GM19193 (cell line): ENCODE data around the gene MOG.
A peak's percentile ranks its signal among the peaks of the same experiment; 100 is the strongest.

ENCODE experiments used
- POLR2A ChIP-seq: IDR thresholded peaks from 4 replicates; pipeline ENCODE4 v1.6.1; 2011; ENCODE audit not compliant: insufficient read depth, insufficient read length; ENCODE audit errors: extremely low read depth

MOG gene

GRCh38 chr6:29631209-29631810, 25.6 kb upstream of the MOG start:
- TF ChIP-seq POLR2A = no peak

GRCh38 chr6:29631860-29632731, 24.8 kb upstream of the MOG start:
- TF ChIP-seq POLR2A = no peak

GRCh38 chr6:29632789-29633533, 23.9 kb upstream of the MOG start, which contains the start of gene GABBR1:
GABBR1 (minus strand) TSS chr6:29633183; CDS start chr6:29632385, 798 bp downstream.
- TF ChIP-seq POLR2A = no peak

- no peak for TF ChIP-seq POLR2A
Measured at GRCh38 chr6:29633534-29633905, 23.4 kb upstream of the MOG start.

- no peak for TF ChIP-seq POLR2A
Measured at GRCh38 chr6:29637247-29637646, 19.6 kb upstream of the MOG start.

GRCh38 chr6:29641430-29642148, 15.3 kb upstream of the MOG start:
- no peak for TF ChIP-seq POLR2A

- TF ChIP-seq POLR2A = no peak
Measured at GRCh38 chr6:29647927-29648642, 8.8 kb upstream of the MOG start.

- peak; percentile 84 for TF ChIP-seq POLR2A
Measured at GRCh38 chr6:29649701-29650673, 6.9 kb upstream of the MOG start.

GRCh38 chr6:29651413-29652197, 5.3 kb upstream of the MOG start:
- no peak for TF ChIP-seq POLR2A

GRCh38 chr6:29652198-29652584, 4.7 kb upstream of the MOG start:
- no peak for TF ChIP-seq POLR2A

GRCh38 chr6:29653452-29654038, 3.3 kb upstream of the MOG start:
- TF ChIP-seq POLR2A = no peak

- TF ChIP-seq POLR2A = no peak
Measured at GRCh38 chr6:29655658-29656057, 1.2 kb upstream of the MOG start.

- no peak for TF ChIP-seq POLR2A
Measured at GRCh38 chr6:29656157-29656556, 735 bp upstream of the MOG start.

GRCh38 chr6:29661071-29661470, 4.2 kb downstream of the MOG start:
- TF ChIP-seq POLR2A = no peak
